ENCODE measurements around the gene TUFM.
"Not testable (repeated sequence)": the region's sequence is repeated elsewhere in the genome, so short reads cannot be mapped to it uniquely, and the experiment has no call there.

TUFM gene

DNA sequence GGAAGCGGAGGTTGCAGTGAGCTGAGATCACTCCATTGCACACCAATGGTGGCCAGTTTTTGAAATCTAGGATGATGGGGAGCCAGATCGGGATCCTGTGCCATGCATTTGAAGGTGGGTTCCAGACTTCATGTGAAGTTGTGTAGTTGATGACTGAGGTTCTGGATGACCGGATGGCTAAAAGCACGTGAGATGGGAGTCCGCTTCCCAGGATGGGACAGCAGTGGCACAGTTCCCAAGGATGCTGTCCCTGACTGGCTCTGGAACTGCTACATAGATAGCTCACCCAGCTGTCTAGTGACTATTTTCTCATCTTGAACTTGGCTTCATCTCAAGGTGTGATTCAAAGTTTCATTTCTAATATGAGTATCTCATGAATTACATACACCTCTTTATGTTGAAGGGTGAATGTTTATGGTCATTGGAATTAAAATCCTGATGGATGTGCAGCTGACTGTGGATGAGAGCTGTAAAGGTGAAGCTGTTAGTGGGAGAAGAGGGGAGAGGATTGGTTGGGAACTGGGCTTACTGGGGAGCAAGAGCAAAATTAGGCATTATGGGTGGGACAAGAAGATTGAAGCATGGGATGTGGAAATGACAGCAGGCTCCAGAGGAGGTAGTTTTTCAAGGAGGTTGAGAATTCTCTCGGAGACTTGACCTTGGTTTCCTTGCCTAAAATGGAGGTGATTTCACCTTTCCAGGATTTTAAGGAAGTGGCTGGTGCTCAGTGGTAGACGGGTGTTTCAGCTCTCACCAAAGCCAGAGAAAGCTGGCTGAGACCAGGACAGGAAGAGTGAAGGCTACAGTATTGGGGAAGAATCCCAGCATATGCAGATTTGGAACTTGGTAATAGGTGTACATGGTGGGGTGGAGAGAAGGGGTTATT, 8.2 kb downstream of the TUFM start:
- no peak for DNase-seq

DNA sequence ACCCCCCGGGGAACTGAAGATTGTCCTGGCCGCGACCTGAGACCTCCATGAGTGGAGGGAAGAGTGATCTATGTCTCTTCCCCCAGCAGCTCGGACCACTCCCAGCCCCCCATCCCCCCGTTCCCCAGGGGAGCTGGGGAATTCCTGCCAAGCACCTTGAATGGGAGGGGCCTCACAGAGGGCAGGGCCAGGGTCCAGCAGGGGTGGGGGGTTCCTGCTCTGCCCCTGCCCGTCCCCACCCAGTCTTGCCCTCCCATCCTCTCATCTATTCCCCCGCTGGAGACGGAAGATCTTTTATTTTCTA, 9.4 kb downstream of the TUFM start:
- no peak for DNase-seq

DNA sequence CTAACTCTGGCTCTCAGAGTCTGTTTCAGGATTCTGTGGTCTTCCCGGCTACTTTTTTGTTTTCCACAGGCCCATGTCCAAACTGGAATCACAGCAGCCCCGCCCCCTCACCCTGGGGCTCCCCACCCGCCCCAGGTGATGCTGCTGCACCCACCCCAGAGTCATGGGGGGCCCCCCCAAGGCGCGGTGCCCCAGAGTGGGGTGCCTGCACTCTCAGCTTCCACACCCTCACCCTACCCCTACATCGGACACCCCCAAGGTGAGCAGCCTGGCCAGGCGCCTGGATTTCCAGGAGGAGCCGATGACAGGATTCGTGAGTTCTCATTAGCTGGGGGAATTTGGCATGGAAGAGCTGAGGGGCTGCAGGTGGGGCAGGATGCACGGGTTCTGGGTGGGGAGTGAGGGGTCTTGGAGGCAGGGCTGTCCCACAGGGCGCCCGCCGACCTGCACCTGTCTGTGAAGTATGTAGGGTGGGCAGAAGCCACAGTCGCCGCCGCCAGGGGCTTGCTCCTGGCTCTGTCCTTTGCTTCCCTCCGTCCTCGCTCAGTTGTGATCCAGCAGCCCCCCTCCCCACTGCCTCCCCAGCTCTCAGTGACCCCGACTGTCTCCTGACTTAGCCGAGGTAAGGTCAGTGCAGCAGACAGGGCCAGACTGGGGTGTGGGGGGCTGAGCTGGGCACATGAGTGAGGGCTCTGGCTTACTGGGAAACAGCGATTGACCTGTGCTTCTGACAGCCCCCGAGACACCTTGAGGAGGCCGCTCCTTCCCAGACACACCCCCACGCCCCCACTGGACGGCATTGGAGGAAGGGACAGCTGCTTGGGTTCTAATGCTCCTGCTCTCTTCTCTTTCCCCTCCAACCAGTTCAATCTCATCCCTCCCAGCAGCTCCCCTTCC, 10.0 kb downstream of the TUFM start:
- no peak for DNase-seq

DNA sequence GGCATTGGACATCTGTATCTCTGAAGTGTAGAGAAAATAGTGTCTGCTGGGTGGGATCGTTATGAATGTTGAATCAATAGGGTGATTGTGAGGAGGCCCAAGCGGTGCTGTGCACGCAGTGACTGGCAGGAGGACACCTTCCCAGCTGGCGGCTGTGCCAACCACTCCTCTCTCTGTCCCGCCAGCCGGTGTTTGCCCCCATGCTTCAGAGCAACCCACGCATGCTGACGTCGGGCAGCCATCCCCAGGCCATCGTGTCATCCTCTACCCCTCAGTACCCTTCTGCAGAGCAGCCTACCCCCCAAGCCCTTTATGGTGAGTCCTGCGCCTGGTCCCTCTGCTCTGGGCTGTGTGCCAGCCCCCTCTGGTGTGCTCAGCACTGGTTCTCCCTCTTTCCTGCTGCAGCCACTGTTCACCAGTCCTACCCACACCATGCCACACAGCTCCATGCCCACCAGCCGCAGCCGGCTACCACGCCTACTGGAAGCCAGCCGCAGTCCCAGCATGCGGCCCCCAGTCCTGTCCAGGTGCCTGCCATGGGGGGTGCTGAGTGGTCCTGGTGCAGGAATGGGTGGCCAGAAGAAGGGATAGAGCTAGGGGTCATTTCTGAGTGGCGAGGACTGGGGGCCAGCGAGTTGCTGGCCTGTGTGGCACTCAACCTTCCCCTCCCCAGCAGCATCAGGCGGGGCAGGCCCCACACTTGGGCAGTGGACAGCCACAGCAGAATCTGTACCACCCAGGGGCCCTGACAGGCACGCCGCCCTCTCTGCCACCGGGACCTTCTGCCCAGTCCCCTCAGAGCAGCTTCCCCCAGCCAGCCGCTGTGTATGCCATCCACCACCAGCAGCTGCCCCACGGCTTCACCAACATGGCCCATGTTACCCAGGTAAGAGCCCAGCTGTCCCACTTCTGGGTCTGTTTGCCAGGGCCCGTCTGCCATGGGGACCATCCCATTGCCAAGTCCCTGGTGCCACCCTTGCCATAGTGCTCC, 11.0 kb downstream of the TUFM start:
- DNase-seq, result no peak

DNA sequence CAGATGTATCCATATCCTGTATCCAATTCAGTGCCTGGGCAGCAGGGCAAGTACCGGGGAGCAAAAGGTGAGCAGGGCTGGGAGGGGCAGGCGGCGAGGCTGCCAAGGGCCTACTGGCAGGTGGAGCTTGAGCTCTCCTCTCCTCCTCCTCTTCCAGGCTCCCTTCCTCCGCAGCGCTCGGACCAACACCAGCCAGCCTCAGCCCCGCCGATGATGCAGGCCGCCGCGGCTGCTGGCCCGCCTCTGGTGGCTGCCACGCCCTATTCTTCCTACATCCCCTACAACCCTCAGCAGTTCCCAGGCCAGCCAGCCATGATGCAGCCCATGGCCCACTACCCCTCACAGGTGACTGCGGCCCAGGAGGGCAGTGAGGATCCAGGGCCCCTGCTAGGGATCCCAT, 11.8 kb downstream of the TUFM start:
- DNase-seq, result no peak

DNA sequence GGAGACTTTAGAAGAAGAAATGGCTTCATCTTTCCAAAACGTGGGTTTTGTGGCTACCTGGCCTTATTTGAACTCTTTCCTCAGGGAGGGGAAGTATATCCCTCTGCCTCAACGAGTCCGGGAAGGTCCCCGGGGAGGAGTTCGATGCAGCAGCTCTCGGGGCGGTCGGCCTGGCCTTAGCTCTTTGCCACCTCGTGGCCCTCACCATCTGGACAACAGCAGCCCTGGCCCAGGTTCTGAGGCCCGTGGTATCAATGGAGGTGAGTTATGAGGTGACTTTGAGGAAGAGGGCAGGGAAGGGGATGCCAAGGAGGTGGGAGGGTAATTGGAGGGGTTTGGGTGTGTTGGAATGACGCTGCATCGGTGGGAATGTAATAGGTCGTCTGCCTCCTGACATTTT, 15.6 kb downstream of the TUFM start:
- no peak for DNase-seq

DNA sequence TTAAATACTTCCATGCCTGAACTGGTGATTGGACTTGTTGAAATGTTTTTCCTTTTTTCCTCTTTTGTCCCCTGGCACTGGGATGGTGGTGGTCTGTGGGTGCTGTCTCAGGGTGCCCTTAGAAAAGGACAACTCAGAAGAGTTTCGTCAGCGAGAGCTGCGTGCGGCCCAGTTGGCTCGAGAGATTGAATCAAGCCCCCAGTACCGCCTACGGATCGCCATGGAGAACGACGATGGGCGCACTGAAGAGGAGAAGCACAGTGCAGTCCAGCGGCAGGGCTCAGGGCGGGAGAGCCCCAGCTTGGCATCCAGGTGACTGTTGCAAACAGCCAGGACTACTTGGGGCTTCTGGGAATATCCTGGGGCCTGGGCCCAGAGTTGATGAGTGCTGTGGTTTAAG, 16.4 kb downstream of the TUFM start:
- DNase-seq, result no peak

DNA sequence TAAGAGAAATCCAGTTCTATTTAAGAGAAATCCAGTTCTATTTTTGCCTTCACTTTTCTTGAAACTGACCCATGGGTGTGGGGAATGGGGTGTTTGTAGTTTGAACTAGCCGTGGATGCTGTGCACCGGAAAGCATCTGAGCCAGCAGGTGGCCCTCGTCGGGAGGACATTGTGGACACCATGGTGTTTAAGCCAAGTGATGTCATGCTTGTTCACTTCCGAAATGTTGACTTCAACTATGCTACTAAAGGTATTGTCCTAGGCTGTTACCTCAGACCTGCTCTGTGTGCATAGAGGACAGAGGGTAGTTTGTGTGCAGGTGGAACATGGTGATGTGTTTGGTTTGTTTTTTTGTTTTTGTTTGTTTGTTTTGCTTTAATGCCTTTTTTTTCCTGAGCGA, 20.0 kb downstream of the TUFM start:
- DNase-seq, result no peak

DNA sequence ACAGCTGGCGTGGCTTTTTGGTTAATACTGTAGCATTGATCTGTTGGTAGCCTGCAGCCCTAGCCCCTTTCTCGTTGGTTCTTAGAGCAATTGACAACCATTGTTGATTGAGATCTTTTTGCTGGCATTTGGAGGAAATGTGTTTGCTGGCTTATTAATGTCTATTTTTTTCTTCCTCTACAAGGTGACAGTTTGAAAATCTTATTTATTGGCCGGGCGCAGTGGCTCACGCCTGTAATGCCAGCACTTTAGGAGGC, 21.5 kb downstream of the TUFM start:
- DNase-seq, result no peak

DNA sequence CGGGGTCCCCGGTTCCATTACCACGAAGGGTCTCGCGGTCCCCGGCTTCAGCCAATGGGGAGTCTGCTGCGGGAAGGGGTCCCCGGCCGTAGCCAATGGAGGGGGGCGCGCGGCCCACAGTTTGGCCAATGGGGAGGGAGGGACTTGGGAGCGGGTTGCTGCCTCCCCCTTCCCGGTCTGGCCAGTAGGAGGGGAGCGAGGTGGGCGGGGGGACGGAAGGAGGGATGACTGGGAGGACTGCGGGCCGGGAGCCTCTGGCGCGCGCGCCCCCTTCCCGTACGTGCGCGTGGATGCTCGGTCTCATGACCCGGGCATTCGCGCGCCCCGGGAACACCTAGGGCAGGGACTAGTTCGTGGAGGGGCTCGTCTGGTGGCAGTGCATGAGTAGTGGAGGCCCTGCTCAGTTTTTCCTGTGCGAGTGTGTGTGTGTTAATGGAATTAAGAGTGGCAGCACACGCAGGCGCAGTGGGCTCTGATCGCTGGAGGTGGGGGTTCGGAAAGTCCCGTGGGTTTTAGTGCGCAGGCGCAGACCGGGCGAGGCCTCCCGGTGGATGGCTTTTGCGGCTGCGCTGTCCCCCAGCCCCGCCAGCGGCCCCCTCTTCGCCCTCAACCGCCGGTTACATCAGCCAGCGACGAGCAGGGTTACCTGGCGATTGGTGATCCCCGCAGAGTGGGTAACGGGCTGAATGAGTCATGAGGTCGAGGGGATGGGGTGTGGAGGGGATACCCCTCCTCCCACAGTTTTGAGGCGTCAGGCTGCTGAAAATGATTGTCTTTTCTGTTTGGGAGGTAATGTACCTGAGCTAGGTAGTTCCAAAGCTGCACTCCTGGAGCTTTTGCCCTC, 22.1 kb downstream of the TUFM start:
- DNase-seq, result peak; percentile 79

DNA sequence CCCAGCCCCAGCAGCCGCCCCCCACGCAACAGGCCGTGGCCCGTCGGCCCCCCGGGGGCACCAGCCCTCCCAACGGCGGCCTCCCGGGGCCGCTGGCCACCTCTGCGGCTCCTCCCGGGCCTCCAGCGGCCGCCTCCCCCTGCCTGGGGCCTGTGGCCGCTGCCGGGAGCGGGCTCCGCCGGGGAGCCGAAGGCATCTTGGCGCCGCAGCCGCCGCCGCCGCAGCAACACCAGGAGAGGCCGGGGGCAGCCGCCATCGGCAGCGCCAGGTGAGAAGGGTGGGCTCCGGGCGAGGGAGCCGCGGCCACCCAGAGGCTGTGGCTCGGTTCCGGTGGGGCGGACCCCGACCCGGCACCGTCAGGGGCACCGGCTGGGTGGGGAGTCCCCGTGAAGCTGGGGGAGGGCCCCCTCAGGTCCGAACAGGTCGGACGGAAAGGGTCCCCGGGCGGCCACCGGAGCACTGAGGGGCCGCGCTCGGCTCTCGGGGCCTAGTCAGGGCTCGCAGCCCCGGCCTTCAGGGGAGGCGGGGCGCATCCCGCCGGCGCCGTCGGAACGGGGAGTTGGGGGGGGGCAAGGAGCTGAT, 22.8 kb downstream of the TUFM start:
- no peak for DNase-seq

DNA sequence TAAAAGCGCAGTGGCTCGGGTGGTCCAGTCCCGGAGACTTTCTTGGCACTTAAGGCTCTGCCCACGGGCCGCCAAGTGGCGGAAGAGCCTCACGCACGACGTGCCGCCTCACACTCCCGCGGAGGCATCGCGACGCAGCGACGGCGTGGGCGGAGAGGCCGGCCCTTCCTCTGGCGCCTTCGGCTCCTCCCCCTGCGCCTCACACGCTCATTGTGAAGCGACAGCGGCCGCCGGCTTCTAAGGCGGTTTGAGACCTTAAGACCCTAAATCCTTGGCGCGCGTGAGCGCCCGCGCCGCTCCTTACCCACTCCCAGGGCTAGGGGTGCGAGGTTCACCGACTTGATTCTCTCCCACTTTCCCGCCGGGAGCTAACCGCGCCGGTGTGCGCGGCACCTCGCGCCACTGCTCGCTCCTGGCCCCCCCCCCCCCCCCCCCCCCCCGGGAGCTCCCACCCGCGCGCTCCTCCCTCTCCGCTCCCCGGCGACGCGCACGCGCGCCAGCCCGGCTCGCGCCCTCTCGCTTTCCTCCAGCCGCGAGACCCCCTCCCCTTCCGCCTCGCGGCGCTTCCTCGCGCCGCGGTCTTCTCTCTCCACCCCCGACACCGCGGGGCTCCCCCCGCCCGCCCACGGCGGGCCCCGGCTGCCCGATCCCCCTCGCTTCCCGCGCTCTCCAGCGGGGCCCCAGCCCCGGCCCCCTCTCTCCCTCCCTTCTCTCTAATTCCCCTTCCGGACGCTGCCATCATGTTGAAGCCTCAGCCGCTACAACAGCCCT, 23.4 kb downstream of the TUFM start, which contains the start of gene ATXN2L:
Gene ATXN2L (plus strand): TSS at position 480 of the 771 bp plus-strand sequence. CDS start 261 bp downstream, at position 741.
- DNase-seq, result peak; percentile 69

DNA sequence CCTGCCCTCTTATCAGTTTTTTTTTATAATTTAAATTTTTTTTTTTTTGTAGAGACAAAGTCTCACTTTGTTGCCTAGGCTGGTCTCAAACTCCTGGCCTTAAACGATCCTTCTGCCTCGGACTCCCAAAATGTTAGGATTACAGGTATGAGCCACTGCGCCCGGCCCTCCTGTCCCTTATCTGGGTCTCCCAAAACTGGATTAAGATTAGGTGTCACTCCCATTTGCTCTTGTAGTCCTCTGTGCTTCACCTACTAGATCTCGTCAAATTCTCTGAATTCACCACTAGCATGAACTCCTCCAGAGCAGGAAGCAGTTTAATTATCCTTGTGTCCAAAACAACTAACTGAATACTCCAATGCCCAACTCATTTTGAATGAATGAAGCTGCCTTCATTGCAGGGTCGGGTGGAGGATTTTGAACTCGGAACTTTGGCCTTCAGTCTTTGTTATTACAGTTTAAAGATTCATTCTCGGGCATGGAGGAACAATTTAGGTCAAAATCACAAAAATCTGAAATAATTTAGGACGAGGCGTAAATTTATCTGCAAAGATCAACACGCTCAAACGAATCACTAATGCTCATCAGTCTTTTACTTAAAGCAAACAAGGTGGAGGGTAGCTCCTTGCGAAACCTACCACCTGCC, 24.2 kb downstream of the TUFM start:
- DNase-seq, result no peak

DNA sequence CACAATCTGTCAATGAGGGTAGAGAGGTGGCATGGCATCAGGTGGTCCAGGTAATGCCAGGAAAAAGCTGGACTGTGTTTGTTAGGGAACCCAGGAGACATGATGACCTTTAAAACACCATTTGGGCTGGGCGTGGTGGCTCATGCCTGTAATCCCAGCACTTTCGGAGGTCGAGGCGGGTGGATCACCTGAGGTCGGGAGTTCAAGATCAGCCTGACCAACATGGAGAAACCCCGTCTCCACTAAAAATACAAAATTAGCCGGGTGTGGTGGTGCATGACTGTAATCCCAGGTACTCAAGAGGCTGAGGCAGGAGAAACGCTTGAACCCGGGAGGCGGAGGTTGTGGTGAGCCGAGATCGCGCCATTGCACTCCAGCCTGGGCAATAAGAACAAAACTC, 25.6 kb downstream of the TUFM start:
- not testable (repeated sequence) for DNase-seq

DNA sequence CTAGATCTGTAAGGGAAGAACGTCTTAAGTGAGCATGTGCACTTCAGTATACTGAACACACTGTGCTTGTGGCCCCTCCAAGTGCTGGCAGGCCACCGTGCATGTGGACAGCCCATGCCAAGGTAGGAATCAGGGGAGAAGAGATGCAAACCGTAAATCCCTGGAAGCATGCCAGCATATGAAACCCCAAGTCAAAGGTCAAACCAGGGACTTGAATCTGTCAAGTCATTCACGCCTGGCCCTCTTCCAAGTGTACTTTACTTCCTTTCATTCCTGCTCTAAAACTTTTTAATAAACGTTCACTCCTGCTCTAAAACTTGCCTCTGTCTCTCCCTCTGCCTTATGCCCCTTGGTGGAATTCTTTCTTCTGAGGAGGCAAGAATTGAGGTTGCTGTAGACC, 26.1 kb downstream of the TUFM start:
- DNase-seq, result no peak

DNA sequence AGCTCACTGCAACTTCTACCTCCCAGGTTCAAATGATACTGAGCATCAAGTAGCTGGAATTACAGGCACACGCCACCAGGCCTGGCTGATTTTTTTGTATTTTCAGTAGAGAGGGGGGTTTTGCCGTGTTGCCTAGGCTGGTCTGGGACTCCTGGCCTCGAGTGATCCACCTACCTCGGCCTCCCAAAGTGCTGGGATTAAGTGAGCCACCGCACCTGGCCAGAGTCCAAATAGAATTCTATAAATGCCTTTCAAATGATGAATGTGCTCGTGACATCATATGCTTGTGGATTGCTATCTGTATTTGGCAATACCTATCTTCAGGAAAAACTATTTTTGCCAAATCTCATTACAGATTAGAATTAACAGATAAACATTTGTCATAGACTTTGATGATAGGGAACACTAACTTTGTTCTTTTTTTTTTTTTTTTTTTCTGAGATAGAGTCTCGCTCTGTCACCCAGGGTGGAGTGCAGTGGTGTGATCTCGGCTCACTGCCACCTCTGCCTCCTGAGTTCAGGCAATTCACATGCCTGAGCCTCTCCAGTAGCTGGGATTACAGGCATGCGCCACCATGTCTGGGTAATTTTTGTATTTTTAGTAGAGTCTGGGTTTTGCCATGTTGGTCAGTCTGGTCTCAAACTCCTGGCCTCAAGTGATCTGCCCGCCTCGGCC, 38.6 kb downstream of the TUFM start:
- DNase-seq, result not testable (repeated sequence)

DNA sequence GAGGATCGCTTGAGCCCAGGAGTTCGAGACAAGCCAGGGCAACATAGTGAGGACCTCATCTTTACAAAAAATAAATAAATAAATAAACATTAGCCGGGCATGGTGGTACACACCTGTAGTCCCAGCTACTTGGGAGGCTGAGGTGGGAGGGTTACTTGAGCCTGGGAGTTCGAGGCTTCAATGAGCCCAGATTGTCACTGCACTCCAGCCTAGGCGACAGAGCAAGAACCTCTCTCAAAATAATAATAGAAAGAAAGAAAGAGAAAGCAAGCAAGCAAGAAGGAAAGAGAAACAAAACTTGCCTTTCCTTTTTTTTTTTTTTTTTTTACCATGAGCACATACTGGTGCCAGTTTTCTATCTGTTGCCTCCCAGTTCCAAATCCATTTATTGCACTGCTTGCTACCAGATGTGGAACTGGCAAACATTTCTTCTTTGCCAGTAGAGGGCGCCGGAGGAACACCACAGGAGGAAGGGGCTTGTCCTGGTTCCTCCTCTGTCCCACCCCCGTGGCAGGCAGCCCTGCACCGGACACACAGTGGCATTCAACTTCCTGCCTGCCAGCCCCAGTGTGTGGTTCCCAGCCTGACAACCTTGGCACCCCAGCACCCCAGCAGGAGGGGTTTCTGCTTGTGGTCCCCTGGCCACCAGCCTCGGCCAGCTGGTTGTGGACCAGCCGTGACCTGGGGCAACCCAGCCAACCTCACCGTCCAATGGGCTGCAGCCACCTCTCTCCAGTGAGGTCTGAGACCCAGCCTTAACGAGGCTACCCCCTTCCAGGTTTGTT, 43.7 kb downstream of the TUFM start:
- DNase-seq, result not testable (repeated sequence)
